ENCODE results near the gene TBCK. TPM values are rescaled to one million over a fixed set of nuclear protein-coding genes. Genes with fewer than 3 reads are reported as not detected.

Gene TBCK
- total RNA-seq, 1 donor from 2014 or later = 28.2 TPM

DNA sequence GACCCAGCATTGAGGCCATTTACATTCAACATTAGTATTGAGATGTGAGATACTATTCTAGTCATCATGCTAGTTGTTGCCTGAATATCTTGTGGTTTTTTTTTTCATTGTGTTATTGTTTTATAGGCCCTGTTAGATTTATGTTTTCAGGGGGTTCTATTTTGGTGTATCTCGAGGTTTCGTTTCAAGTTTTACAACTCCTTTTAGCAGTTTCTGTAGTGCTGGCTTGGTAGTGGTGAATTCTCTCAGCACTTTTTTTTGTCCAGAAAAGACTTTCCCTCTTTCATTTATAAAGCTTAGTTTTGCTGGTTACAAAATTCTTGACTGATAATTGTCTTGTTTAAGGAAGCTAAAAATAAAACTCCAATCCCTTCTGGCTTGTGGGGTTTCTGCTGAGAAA is 305.2 kb downstream of the TBCK start:
- Mint-ChIP-seq H3K27ac (ENCODE audit: unreplicated experiment) (no peak overlapping the region), H3K4me3 (ENCODE audit: unreplicated experiment) (no peak overlapping the region), H3K9me3 (ENCODE audit: low read depth) (peaks cover 52% of the 10 kb centered on the region), H3K27me3 (ENCODE audit: low read depth) (peaks cover 7% of the 10 kb centered on the region), H3K4me1 (ENCODE audit: low read depth) (no peaks in the 10 kb centered on the region), H3K36me3 (ENCODE audit: low read depth) (peaks cover 22% of the 10 kb centered on the region)
- no peak for DNase-seq (ENCODE audit: low spot score)
- no peak for TF ChIP-seq CTCF (IDR thresholded peaks at IDR 0.05)

- H3K36me3 Mint-ChIP-seq (ENCODE audit: low read depth) = no peaks in the 10 kb centered on the region
- H3K4me3 Mint-ChIP-seq (ENCODE audit: unreplicated experiment) = no peak overlapping the region
- peaks cover 12% of the 10 kb centered on the region for H3K27me3 Mint-ChIP-seq (ENCODE audit: low read depth)
- H3K27ac Mint-ChIP-seq (ENCODE audit: unreplicated experiment) = no peak overlapping the region
- H3K9me3 Mint-ChIP-seq (ENCODE audit: low read depth) = peaks cover 5% of the 10 kb centered on the region
- DNase-seq (ENCODE audit: low spot score) = no peak
- no peaks in the 10 kb centered on the region for H3K4me1 Mint-ChIP-seq (ENCODE audit: low read depth)
- no peak for TF ChIP-seq CTCF (IDR thresholded peaks at IDR 0.05)
These were observed 313.0 kb downstream of the TBCK start for GRCh38 chr4:106002994-106003393.

DNA sequence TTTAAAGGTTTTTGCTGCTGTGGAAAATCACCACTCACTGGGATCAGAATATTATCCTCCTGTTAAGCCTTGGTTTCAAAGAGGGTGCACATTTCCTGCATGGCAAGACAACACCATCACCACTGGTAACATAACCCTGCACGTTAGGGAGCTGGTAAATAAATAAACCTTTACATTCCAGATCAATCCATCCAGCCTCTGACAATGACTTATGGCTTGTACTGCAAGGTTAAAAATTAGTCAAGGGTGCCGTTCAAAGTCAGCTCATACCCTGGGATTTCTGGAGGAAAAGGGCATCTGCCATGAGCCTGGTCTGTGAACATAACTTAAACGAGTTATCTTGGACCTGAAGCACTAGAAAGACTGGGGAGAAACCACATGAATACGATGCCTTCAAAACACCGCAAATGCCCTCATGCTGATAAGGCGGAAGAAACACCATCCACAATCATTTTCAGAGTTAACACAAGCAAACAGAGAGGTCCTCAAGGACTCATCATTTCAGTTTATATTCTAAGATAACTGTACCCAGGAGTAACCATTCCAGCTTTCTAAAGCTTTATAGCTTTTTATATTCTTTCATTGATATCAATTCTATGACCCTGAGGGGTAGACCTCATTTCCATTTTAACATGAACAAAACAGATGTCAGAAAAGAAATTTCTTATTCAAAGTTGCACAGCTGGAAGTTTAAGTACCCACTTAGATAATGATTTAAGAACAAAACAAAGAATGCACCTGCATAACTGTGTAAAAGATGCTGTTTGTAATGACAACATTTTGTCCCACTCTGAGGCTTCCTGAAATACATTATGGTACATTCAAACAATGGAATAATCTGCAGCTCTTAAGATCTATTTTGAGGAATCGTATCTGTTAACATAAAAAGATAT is 317.6 kb downstream of the TBCK start:
- Mint-ChIP-seq H3K4me1 (ENCODE audit: low read depth) (no peaks in the 10 kb centered on the region), H3K9me3 (ENCODE audit: low read depth) (no peaks in the 10 kb centered on the region), H3K4me3 (ENCODE audit: unreplicated experiment) (no peak overlapping the region), H3K27me3 (ENCODE audit: low read depth) (peaks cover 18% of the 10 kb centered on the region), H3K27ac (ENCODE audit: unreplicated experiment) (no peak overlapping the region), H3K36me3 (ENCODE audit: low read depth) (no peaks in the 10 kb centered on the region)
- no peak for DNase-seq (ENCODE audit: low spot score)
- no peak for TF ChIP-seq CTCF (IDR thresholded peaks at IDR 0.05)

DNA sequence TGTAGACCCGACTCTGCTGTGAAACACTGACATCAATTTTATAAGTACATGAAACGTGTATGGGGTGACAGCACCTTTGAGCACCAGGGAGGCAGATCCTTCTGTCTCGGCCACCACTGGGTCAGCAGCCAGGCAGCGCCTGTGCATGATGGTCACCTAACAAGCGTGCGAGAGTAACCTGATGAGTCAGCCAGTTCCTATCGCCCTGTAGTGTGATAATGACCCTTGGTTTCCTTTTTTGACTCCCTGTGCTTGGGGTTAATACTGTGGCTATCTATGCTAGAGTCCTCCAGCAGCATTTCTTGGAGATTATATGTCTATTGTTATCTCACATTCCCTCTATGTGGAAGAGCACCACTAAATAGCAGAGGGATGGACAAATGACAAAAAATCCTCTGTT is 319.2 kb downstream of the TBCK start:
- Mint-ChIP-seq H3K4me3 (ENCODE audit: unreplicated experiment) (no peak overlapping the region), H3K27ac (ENCODE audit: unreplicated experiment) (no peak overlapping the region), H3K36me3 (ENCODE audit: low read depth) (no peaks in the 10 kb centered on the region), H3K4me1 (ENCODE audit: low read depth) (no peaks in the 10 kb centered on the region), H3K27me3 (ENCODE audit: low read depth) (peaks cover 18% of the 10 kb centered on the region), H3K9me3 (ENCODE audit: low read depth) (no peaks in the 10 kb centered on the region)
- DNase-seq (ENCODE audit: low spot score) = no peak
- TF ChIP-seq CTCF (IDR thresholded peaks at IDR 0.05) = no peak

DNA sequence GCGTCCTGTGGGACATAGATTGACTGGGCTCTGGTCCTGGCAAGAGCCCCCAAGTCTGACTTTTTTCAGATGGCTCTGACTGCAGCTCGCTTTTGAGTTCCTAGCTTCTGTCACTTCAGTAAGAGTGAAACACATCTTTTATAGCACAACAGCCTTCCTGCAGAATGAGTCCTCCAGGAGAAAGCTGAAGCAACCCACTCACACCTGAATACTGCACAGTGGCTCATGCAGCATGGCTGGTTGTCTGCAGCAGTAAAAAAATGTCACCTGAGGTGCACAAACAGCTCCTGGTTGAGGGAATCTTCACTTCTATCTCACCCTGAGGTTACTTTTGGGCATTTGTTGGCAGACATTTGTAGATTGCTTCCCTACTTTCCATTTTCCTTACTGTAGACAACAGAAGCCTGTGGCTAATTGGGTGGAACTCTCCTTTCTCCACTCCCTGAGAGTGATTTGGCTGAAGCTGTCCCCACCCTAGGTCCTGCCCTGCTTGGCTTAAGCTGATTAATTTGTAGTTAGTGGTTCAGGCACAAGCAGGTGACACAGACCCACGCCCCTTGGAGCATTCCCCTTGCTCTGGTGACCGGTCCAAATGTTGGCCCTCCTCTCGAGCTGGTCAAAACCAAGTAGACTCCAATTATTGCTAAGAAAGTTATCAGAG is 321.0 kb downstream of the TBCK start:
- DNase-seq (ENCODE audit: low spot score) = no peak
- Mint-ChIP-seq H3K9me3 (ENCODE audit: low read depth) (no peaks in the 10 kb centered on the region), H3K27me3 (ENCODE audit: low read depth) (peaks cover 15% of the 10 kb centered on the region), H3K4me1 (ENCODE audit: low read depth) (peaks cover 12% of the 10 kb centered on the region), H3K27ac (ENCODE audit: unreplicated experiment) (no peak overlapping the region), H3K4me3 (ENCODE audit: unreplicated experiment) (no peak overlapping the region), H3K36me3 (ENCODE audit: low read depth) (no peaks in the 10 kb centered on the region)
- no peak for TF ChIP-seq CTCF (IDR thresholded peaks at IDR 0.05)

Measured in chondrocyte (in vitro differentiated cells).